Esophagus squamous epithelium (tissue), 5 donors: ENCODE data around the gene TTC4. TPM values are rescaled to one million over a fixed set of nuclear protein-coding genes. Genes with fewer than 3 reads are reported as not detected.

ENCODE experiments used
- DNase-seq: peaks from one replicate; lab custom pipeline; 2025; lab: John Stamatoyannopoulos, UW
- H3K27ac ChIP-seq, 4 donors: fragments of 200-600 bp; sonication (generic); one replicate each; pipeline ENCODE4 v1.5.1; 2016 to 2019; ENCODE audit warnings: mild to moderate bottlenecking in 1 of 4
- H3K27me3 ChIP-seq, 4 donors: fragments of 200-600 bp; sonication (generic); 1 replicate in 3 of 4; 2 replicates in 1 of 4; pipeline versions ENCODE4 v1.5.1 to v1.6.0; 2017 to 2021; ENCODE audit warnings: antibody characterized with exemption in 1 of 4
- H3K36me3 ChIP-seq, 3 donors: fragments of 200-600 bp; sonication (generic); one replicate each; pipeline ENCODE4 v1.5.1; 2016 to 2019
- H3K4me1 ChIP-seq, 3 donors: fragments of 200-600 bp; sonication (generic); one replicate each; pipeline ENCODE4 v1.5.1; 2017 to 2019
- H3K4me3 ChIP-seq, 4 donors: fragments of 200-600 bp; sonication (generic); 1 replicate in 3 of 4; 2 replicates in 1 of 4; pipeline ENCODE4 v1.5.1; 2016 to 2019; ENCODE audit warnings: mild to moderate bottlenecking in 2 of 4, moderate library complexity in 1 of 4
- H3K9me3 ChIP-seq, 3 donors: fragments of 200-600 bp; sonication (generic); one replicate each; pipeline ENCODE4 v1.5.1; 2016 to 2019
- POLR2A ChIP-seq, 4 donors: fragments of 450-650 bp; IDR thresholded peaks; one replicate each; pipeline ENCODE4 v1.6.1; 2017; ENCODE audit warnings: antibody characterized with exemption in 4 of 4, mild to moderate bottlenecking in 4 of 4, moderate library complexity in 3 of 4
- WGBS, 2 donors: methylation state at CpG; one replicate each; pipeline ENCODE4 v1.1.5; 2018; 5-methylcytosine and 5-hydroxymethylcytosine counted together
- intact Hi-C: fragments of 100-400 bp; cut with DNase I; formaldehyde crosslinking; loops from one replicate; pipeline ENCODE4 v1.15.0; 2022
- total RNA-seq, 4 donors: library from RNA; depleted of rRNA; stranded (reverse); fragments of >200 nt; gene quantifications; one replicate each; pipeline ENCODE4 v1.1.0, GENCODE V29; 2016
- TF ChIP-seq, protein P1 (sequence below), 6 experiments: fragments of 450-650 bp in 4 of 6; fragments of 200-600 bp in 2 of 6; sonication (generic) in 2 of 6; IDR thresholded peaks; one replicate each; pipeline ENCODE4 v1.5.1; 2016 to 2019; ENCODE audit warnings: antibody characterized with exemption in 6 of 6, mild to moderate bottlenecking in 4 of 6, moderate library complexity in 4 of 6
- donor health status: DM: yes; HTN: yes; CAD: no.

TTC4 gene
- total RNA-seq, 4 donors from 2014 or later: 18.0 to 25.2 (median 21.9) TPM

DNA sequence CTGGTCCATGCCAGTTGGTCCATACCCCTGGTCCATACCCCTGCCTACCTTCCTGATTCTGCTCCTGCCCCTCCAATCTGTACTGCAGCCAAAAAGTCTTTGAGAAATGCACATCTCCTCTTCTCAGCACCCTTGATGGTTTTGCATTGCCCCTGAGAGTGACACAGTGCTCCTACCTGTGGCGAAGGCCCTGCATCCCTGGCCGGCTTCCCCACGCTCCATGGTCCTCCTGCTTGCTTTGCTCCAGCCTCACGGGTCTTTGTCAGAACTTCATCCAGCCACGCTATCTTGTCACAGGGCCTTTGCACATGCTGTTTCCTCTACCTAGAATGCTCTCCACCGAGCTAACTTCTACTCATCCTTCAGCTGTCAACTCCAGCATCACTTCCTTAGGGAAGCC, 32.2 kb upstream of the TTC4 start:
- DNase-seq: no peak
- no peak overlapping the region for H3K27ac ChIP-seq
- WGBS, 2 donors: 82 to 83% methylated on average over 6 of the region's 6 CpGs
- no peaks in the 10 kb centered on the region for H3K9me3 ChIP-seq
- intact Hi-C loops: no loop called here
- TF ChIP-seq POLR2A (IDR thresholded peaks at IDR 0.05): no peak
- TF ChIP-seq, protein P1, sequence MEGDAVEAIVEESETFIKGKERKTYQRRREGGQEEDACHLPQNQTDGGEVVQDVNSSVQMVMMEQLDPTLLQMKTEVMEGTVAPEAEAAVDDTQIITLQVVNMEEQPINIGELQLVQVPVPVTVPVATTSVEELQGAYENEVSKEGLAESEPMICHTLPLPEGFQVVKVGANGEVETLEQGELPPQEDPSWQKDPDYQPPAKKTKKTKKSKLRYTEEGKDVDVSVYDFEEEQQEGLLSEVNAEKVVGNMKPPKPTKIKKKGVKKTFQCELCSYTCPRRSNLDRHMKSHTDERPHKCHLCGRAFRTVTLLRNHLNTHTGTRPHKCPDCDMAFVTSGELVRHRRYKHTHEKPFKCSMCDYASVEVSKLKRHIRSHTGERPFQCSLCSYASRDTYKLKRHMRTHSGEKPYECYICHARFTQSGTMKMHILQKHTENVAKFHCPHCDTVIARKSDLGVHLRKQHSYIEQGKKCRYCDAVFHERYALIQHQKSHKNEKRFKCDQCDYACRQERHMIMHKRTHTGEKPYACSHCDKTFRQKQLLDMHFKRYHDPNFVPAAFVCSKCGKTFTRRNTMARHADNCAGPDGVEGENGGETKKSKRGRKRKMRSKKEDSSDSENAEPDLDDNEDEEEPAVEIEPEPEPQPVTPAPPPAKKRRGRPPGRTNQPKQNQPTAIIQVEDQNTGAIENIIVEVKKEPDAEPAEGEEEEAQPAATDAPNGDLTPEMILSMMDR (IDR thresholded peaks at IDR 0.05): no peak
- no peak overlapping the region for H3K4me3 ChIP-seq
- H3K36me3 ChIP-seq: no peaks in the 10 kb centered on the region
- no peaks in the 10 kb centered on the region for H3K27me3 ChIP-seq
- no peaks in the 10 kb centered on the region for H3K4me1 ChIP-seq

- no peak overlapping the region for H3K27ac ChIP-seq
- H3K36me3 ChIP-seq: no peaks in the 10 kb centered on the region
- no peaks in the 10 kb centered on the region for H3K4me1 ChIP-seq
- H3K4me3 ChIP-seq: no peak overlapping the region
- DNase-seq: no peak
- H3K27me3 ChIP-seq: no peaks in the 10 kb centered on the region
- H3K9me3 ChIP-seq: no peaks in the 10 kb centered on the region
- intact Hi-C loops: no loop called here
- 100% methylated on average over 1 of the region's 4 CpGs for WGBS, 2 donors
- TF ChIP-seq POLR2A (IDR thresholded peaks at IDR 0.05): no peak
- TF ChIP-seq, protein P1 (IDR thresholded peaks at IDR 0.05): no peak
Measured at GRCh38 chr1:54685335-54685905, 30.2 kb upstream of the TTC4 start.

DNA sequence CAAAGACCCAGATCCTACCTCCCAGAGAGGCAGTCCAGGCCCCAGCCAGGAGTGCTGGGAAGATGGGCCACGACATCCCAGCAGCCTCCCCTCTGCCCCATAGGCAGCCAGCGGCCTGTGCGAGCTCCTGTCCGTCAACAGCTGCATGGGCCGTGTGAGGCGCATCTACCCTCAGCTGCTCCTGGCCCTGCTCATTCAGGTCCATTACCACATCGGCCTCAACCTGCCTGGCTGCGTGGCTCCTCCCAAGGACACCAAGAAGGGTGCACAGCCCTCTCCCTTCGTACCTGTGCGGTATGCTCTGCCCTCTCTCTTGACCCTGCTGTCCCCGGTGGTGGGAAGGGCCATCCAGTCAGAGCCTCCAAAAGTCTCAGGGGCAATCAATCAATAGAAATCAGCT, 29.5 kb upstream of the TTC4 start:
- Histone ChIP-seq H3K4me3 (no peak overlapping the region), H3K27me3 (no peaks in the 10 kb centered on the region), H3K4me1 (no peaks in the 10 kb centered on the region), H3K9me3 (no peaks in the 10 kb centered on the region), H3K27ac (no peak overlapping the region), H3K36me3 (no peaks in the 10 kb centered on the region)
- no peak for DNase-seq
- intact Hi-C loops: no loop called here
- no peak for TF ChIP-seq POLR2A (IDR thresholded peaks at IDR 0.05)
- TF ChIP-seq, protein P1 (IDR thresholded peaks at IDR 0.05): no peak
- WGBS, 2 donors: 84 to 91% methylated on average over 4 to 7 of the region's 11 CpGs

DNA sequence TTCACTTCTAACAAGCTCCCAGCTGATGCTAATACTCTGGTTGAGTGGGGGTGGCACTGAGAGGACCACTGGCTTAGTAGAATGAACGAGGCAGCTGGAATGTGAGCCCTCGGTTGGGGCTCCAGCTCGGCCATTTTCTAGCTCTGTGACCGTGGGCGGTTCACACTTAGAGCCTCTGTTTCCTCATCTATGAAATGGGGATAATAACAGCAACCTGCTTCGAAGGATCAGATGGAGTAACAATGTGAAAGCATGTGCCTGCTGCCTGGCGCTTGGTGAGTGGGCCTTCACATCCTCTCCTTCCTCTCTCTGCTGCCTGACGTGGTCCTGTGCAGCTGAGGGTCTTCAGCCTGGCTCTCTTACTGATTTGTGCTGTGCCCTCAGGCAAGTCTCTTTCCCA, 20.9 kb upstream of the TTC4 start:
- Histone ChIP-seq H3K4me1 (no peaks in the 10 kb centered on the region), H3K9me3 (no peaks in the 10 kb centered on the region), H3K4me3 (no peak overlapping the region), H3K27ac (no peak overlapping the region), H3K36me3 (no peaks in the 10 kb centered on the region), H3K27me3 (no peaks in the 10 kb centered on the region)
- no peak for TF ChIP-seq POLR2A (IDR thresholded peaks at IDR 0.05)
- TF ChIP-seq, protein P1 (IDR thresholded peaks at IDR 0.05): no peak
- 77 to 94% methylated on average over 7 to 8 of the region's 8 CpGs for WGBS, 2 donors
- DNase-seq: no peak
- intact Hi-C loops: no loop called here

GRCh38 chr1:54695221-54695620, 20.4 kb upstream of the TTC4 start:
- H3K27me3 ChIP-seq: no peaks in the 10 kb centered on the region
- 85 to 100% methylated on average over 2 to 11 of the region's 15 CpGs for WGBS, 2 donors
- no peak overlapping the region for H3K27ac ChIP-seq
- no peak for TF ChIP-seq POLR2A (IDR thresholded peaks at IDR 0.05)
- TF ChIP-seq, protein P1 (IDR thresholded peaks at IDR 0.05): no peak
- no peaks in the 10 kb centered on the region for H3K9me3 ChIP-seq
- intact Hi-C loops: no loop called here
- H3K36me3 ChIP-seq: no peaks in the 10 kb centered on the region
- no peak overlapping the region for H3K4me3 ChIP-seq
- no peaks in the 10 kb centered on the region for H3K4me1 ChIP-seq
- no peak for DNase-seq
